K562 (cell line): ENCODE measurements around the gene PTH1R. TPM values are rescaled to one million over a fixed set of nuclear protein-coding genes. Genes with fewer than 3 reads are reported as not detected.

Source experiments
- ATAC-seq: fragments of 200-7000 bp; cut with Tn5 transposase; 3 replicates; pipeline ENCODE4 v1.9.1; 2020; ENCODE audit warnings: moderate library complexity
- BruUV-seq: library from RNA; stranded (reverse); fragments of 400-500 nt; replicated peaks from 2 replicates; lab custom pipeline; 2021; lab: Mats Ljungman, UMichigan
- CTCF ChIA-PET: fragments of 300-600 bp; formaldehyde crosslinking; extraction: SDS; loops from one replicate; lab custom pipeline; 2021; ENCODE audit warnings: low intra/inter-chr PET ratio; lab: Yijun Ruan, JAX
- POLR2A ChIA-PET: fragments of 300-600, 350-650 bp; sonication (Branson Sonifier 250); formaldehyde crosslinking; extraction: SDS; loops from one replicate; lab custom pipeline; 2021; ENCODE audit warnings: antibody characterized with exemption, inconsistent platforms; lab: Yijun Ruan, JAX
- DNase-seq, 4 experiments: peaks; one replicate each; pipeline versions ENCODE4 v3.0.0 to v3.0.0-alpha.2; 2011 to 2018; ENCODE audit warnings: low spot score in 3 of 4, mixed read lengths in 3 of 4; ENCODE audit errors: extremely low read depth in 1 of 4
- FAIRE-seq: peaks from 2 replicates; lab custom pipeline; 2011; peaks lifted over from hg19 to GRCh38; lab: Jason Lieb, UNC
- H2AFZ ChIP-seq: 2 replicates; pipeline ENCODE4 v1.6.0; 2011; ENCODE audit warnings: low read depth, low read length, control low read depth, inconsistent platforms
- H3K27ac ChIP-seq: fragments of 200-600 bp; 3 replicates; pipeline ENCODE4 v1.8.0; 2011; ENCODE audit warnings: low read depth, mild to moderate bottlenecking, control low read depth, inconsistent platforms, low read length, moderate library complexity, mixed read lengths; ENCODE audit errors: extremely low read depth
- H3K27me3 ChIP-seq, 2 experiments: fragments of 300-600 bp in 1 of 2; 2 replicates in 1 of 2; 3 replicates in 1 of 2; pipeline versions ENCODE4 v1.6.0 to v1.8.0; 2011; ENCODE audit warnings: inconsistent platforms in 2 of 2, low read length in 2 of 2, mild to moderate bottlenecking in 1 of 2, mixed read lengths in 1 of 2, moderate library complexity in 1 of 2; ENCODE audit not compliant: control insufficient read depth in 2 of 2, insufficient read depth in 2 of 2
- H3K36me3 ChIP-seq: fragments of 300-600 bp; 3 replicates; pipeline ENCODE4 v1.8.0; 2011; ENCODE audit warnings: mild to moderate bottlenecking, low read length, inconsistent platforms; ENCODE audit not compliant: control insufficient read depth, insufficient read depth
- H3K4me1 ChIP-seq, 2 experiments: fragments of 200-600 bp in 1 of 2; replicated peaks in 1 of 2; 2 replicates in 1 of 2; 3 replicates in 1 of 2; pipeline versions ENCODE4 v1.5.1 to v1.8.0; 2011; ENCODE audit warnings: inconsistent platforms in 2 of 2, low read length in 2 of 2, mild to moderate bottlenecking in 1 of 2, mixed read lengths in 1 of 2, moderate library complexity in 1 of 2; ENCODE audit not compliant: control insufficient read depth in 2 of 2, insufficient read depth in 2 of 2
- H3K4me2 ChIP-seq: 2 replicates; pipeline ENCODE4 v1.6.1; 2011; ENCODE audit warnings: low read length, control low read depth, inconsistent platforms, mixed read lengths; ENCODE audit not compliant: insufficient read depth
- H3K4me3 ChIP-seq: fragments of 200-600 bp; sonication (generic), shearing (Covaris generic); 2 replicates; pipeline ENCODE4 v1.5.1; 2016; ENCODE audit warnings: control low read depth, inconsistent platforms
- H3K79me2 ChIP-seq: fragments of 200-600 bp; 3 replicates; pipeline ENCODE4 v1.8.0; 2011; ENCODE audit warnings: low read length, inconsistent platforms; ENCODE audit not compliant: control insufficient read depth, insufficient read depth
- H3K9ac ChIP-seq, 2 experiments: 2 replicates each; pipeline versions ENCODE4 v1.6.0 to v1.6.1; 2011; ENCODE audit warnings: low read depth in 2 of 2, low read length in 2 of 2, control low read depth in 1 of 2, inconsistent platforms in 1 of 2, mild to moderate bottlenecking in 1 of 2, mixed read lengths in 1 of 2; ENCODE audit not compliant: insufficient read depth in 1 of 2
- H3K9me1 ChIP-seq: one replicate; pipeline ENCODE4 v1.6.0; 2011; ENCODE audit warnings: inconsistent platforms, mild to moderate bottlenecking, low read length, moderate library complexity; ENCODE audit not compliant: control insufficient read depth, insufficient read depth
- H3K9me3 ChIP-seq: replicated peaks from 2 replicates; pipeline ENCODE4 v1.5.1; 2011; ENCODE audit warnings: low read depth, low read length, inconsistent platforms; ENCODE audit not compliant: control insufficient read depth, insufficient read depth
- H4K20me1 ChIP-seq: replicated peaks from 2 replicates; pipeline ENCODE4 v1.6.1; 2011; ENCODE audit warnings: low read length, inconsistent platforms, mixed read lengths; ENCODE audit not compliant: control insufficient read depth, insufficient read depth
- CBX2 ChIP-seq: fragments of 200-600 bp; sonication (generic); IDR thresholded peaks from one replicate; pipeline ENCODE4 v1.6.1; 2012; ENCODE audit warnings: mild to moderate bottlenecking, low read length, inconsistent platforms; ENCODE audit not compliant: insufficient read depth, poor library complexity, severe bottlenecking
- DEAF1 ChIP-seq: fragments of 450-650 bp; formaldehyde crosslinking; IDR thresholded peaks from 2 replicates; pipeline ENCODE4 v1.4.0; 2020; ENCODE audit warnings: mild to moderate bottlenecking, moderate library complexity
- ETV6 ChIP-seq, 3 experiments: fragments of 150-350 bp in 1 of 3; sonication (generic) in 1 of 3; formaldehyde crosslinking in 1 of 3; IDR thresholded peaks; 2 replicates each; pipeline versions ENCODE4 v1.6.1 to v1.8.0; 2014 to 2022; ENCODE audit warnings: borderline replicate concordance in 2 of 3, low read depth in 2 of 3, antibody characterized with exemption in 1 of 3, low read length in 1 of 3, mild to moderate bottlenecking in 1 of 3, missing genetic modification reagents in 1 of 3
- NEUROD1 ChIP-seq: fragments of 150-350 bp; IDR thresholded peaks from 2 replicates; pipeline ENCODE4 v1.6.1; 2014; ENCODE audit warnings: borderline replicate concordance, low read length, low read depth; ENCODE audit not compliant: partially characterized antibody
- NR0B1 ChIP-seq: fragments of 450-650 bp; IDR thresholded peaks from one replicate; pipeline ENCODE4 v1.6.1; 2018; ENCODE audit warnings: mild to moderate bottlenecking, moderate library complexity; ENCODE audit not compliant: partially characterized antibody
- ZC3H11A ChIP-seq: IDR thresholded peaks from 2 replicates; pipeline ENCODE4 v1.6.1; 2012; ENCODE audit warnings: low read depth, low read length, improper control_type of control experiment
- ZFP36 ChIP-seq: fragments of 150-350 bp; IDR thresholded peaks from 2 replicates; pipeline ENCODE4 v1.6.1; 2018; ENCODE audit warnings: low read length, low read depth; ENCODE audit not compliant: partially characterized antibody
- ZNF354B ChIP-seq: fragments of 250-450 bp; sonication (Bioruptor Pico); IDR thresholded peaks from 2 replicates; pipeline ENCODE4 v1.4.0; 2020
- ZNF518B ChIP-seq: fragments of 250-450 bp; sonication (Bioruptor Pico); IDR thresholded peaks from 2 replicates; pipeline ENCODE4 v1.5.0; 2021; ENCODE audit warnings: mild to moderate bottlenecking, moderate library complexity
- WGBS: fragments of 100-300 bp; shearing (Covaris generic); methylation state at CpG from one replicate; pipeline ENCODE4 v1.1.6; 2016; ENCODE audit warnings: low coverage, mixed read lengths; ENCODE audit not compliant: insufficient coverage; ENCODE audit errors: missing lambda C conversion rate; 5-methylcytosine and 5-hydroxymethylcytosine counted together
- in situ Hi-C: fragments of 300-500 bp; cut with MboI; formaldehyde crosslinking; loops from 4 replicates; pipeline ENCODE4 v1.15.0; 2018; ENCODE audit warnings: inconsistent platforms, mixed read lengths
- intact Hi-C: fragments of 100-400 bp; cut with micrococcal nuclease; formaldehyde crosslinking; loops from 2 replicates; pipeline ENCODE4 v1.14.2; 2022
- polyA plus RNA-seq, 8 experiments: library from polyadenylated mRNA; depleted of rRNA in 4 of 8; stranded (reverse) in 5 of 8; unstranded in 3 of 8; fragments of >200 nt; fragmentation: Nextera tagmentation in 2 of 8; fragmentation: Illumina TruSeq in 1 of 8; extraction: Ambion mirVana in 2 of 8; extraction: Trizol in 1 of 8; gene quantifications; 2 replicates each; pipeline versions ENCODE4 v1.2.1 to v1.2.3, GENCODE V29; 2011 to 2014; ENCODE audit warnings: inconsistent platforms in 1 of 8, missing spikeins in 1 of 8
- total RNA-seq, 7 experiments: library from RNA; depleted of rRNA in 6 of 7; stranded (reverse); fragments of >200 nt in 6 of 7; fragmentation: Illumina TruSeq in 2 of 7; extraction: Trizol in 2 of 7; gene quantifications; 2 replicates each; pipeline versions ENCODE4 v1.2.1 to v1.2.3, GENCODE V29; 2011 to 2021; ENCODE audit warnings: low replicate concordance in 1 of 7

Gene PTH1R
- total and polyA plus RNA-seq, 9 of the 15 experiments (the other 6 are each of a cell fraction or from before 2014, with no cell fraction given), result not detected

GRCh38 chr3:46904303-46905212, 27.0 kb downstream of the PTH1R start:
- H3K9me3 ChIP-seq, result no peaks in the 10 kb centered on the region
- CTCF ChIA-PET, result no interaction called here
- POLR2A ChIA-PET, result interaction anchor here (0.5 to 0.6 kb wide), 2 partner anchors 26 to 28 kb away, joined by 3 read pairs; no protein-coding TSS in a partner anchor

More at GRCh38 chr3:46904303-46905212, 27.0 kb downstream of the PTH1R start:
- no peak overlapping the region for H3K27ac ChIP-seq
- FAIRE-seq (no peak), ATAC-seq (no peak), DNase-seq (no peak)
- H3K79me2 ChIP-seq, result no peaks in the 10 kb centered on the region
- H3K27me3 ChIP-seq, result peaks cover 5 to 41% of the 10 kb centered on the region in 2 experiments; a peak in 3 of 5 replicates
- H4K20me1 ChIP-seq, result peaks cover 8% of the 10 kb centered on the region
- H3K4me1 ChIP-seq, result peaks cover 0 to 45% of the 10 kb centered on the region in 2 experiments; a peak in 4 of 5 replicates
- BruUV-seq, result no TSS peak
- no peak overlapping the region for H3K4me3 ChIP-seq
- in situ Hi-C loops, result no loop called here
- no peaks in the 10 kb centered on the region for H3K9me1 ChIP-seq
- TF ChIP-seq ZC3H11A, result no peak
- no peak for TF ChIP-seq ZNF354B (CRISPR knock-in tag)
- no peak for TF ChIP-seq CBX2
- no peak for TF ChIP-seq NR0B1
- TF ChIP-seq ZFP36, result peak; percentile 55
- no peak for TF ChIP-seq ETV6 (IDR thresholded peaks at IDR 0.05; ENCODE audit: borderline replicate concordance in 1 of 2, low read depth in 2 of 2, low read length in 1 of 2)
- TF ChIP-seq ETV6 (CRISPR knock-in tag; IDR thresholded peaks at IDR 0.05; ENCODE audit: borderline replicate concordance), result no peak
- TF ChIP-seq DEAF1 (CRISPR knock-in tag), result no peak
- no peak for TF ChIP-seq NEUROD1
- TF ChIP-seq ZNF518B (CRISPR knock-in tag), result no peak
- H3K36me3 ChIP-seq, result no peaks in the 10 kb centered on the region
- WGBS, result 10% methylated on average over 18 of the region's 18 CpGs
- no peak overlapping the region for H2AFZ ChIP-seq
- peak overlapping the region in 1 of 2 experiments; percentile 8; a peak in 1 of 4 replicates for H3K9ac ChIP-seq
- no peak overlapping the region for H3K4me2 ChIP-seq
- intact Hi-C loops, result no loop called here
